Uterus (tissue), 4 donors: ENCODE data around the gene TM2D3. TPM values are rescaled to one million over a fixed set of nuclear protein-coding genes. Genes with fewer than 3 reads are reported as not detected.

ENCODE experiments used
- DNase-seq, 2 donors: peaks; one replicate each; pipeline ENCODE4 v3.0.0-alpha.2; 2019 to 2020
- H3K27ac ChIP-seq, 2 donors: fragments of 200-600 bp; sonication (generic); 1 replicate in 1 of 2; 2 replicates in 1 of 2; pipeline ENCODE4 v1.5.1; 2016 to 2018
- H3K27me3 ChIP-seq, 2 donors: fragments of 200-600 bp; sonication (generic); one replicate each; pipeline ENCODE4 v1.5.1; 2018 to 2019; ENCODE audit warnings: control low read depth in 1 of 2
- H3K36me3 ChIP-seq, 2 donors: fragments of 200-600 bp; sonication (generic); one replicate each; pipeline ENCODE4 v1.5.1; 2019; ENCODE audit warnings: control low read depth in 1 of 2
- H3K4me1 ChIP-seq, 2 donors: fragments of 200-600 bp; sonication (generic); one replicate each; pipeline ENCODE4 v1.5.1; 2018 to 2019; ENCODE audit warnings: control low read depth in 1 of 2
- H3K4me3 ChIP-seq, 2 donors: fragments of 200-600 bp; sonication (generic); 1 replicate in 1 of 2; 2 replicates in 1 of 2; pipeline ENCODE4 v1.5.1; 2018 to 2019; ENCODE audit warnings: mild to moderate bottlenecking in 1 of 2
- H3K9me3 ChIP-seq, 2 donors: fragments of 200-600 bp; sonication (generic); one replicate each; pipeline ENCODE4 v1.5.1; 2019; ENCODE audit warnings: control low read depth in 1 of 2
- POLR2A ChIP-seq, 2 donors: fragments of 450-650 bp; IDR thresholded peaks; one replicate each; pipeline ENCODE4 v1.6.1; 2016; ENCODE audit warnings: antibody characterized with exemption in 2 of 2, mild to moderate bottlenecking in 1 of 2, moderate library complexity in 1 of 2
- intact Hi-C: fragments of 100-400 bp; cut with DNase I; formaldehyde crosslinking; loops from one replicate; pipeline ENCODE4 v1.15.1; 2023; ENCODE audit warnings: low total_unique reads
- total RNA-seq, 4 donors: library from RNA; depleted of rRNA in 3 of 4; stranded (reverse); fragments of >200 nt in 3 of 4; gene quantifications; one replicate each; pipeline versions ENCODE4 v1.1.0 to v1.2.4, GENCODE V29; 2014 to 2023
- TF ChIP-seq, protein P1 (sequence below), 4 experiments: fragments of 200-600 bp in 2 of 4; fragments of 450-650 bp in 2 of 4; sonication (generic) in 2 of 4; IDR thresholded peaks; one replicate each; pipeline ENCODE4 v1.5.1; 2016 to 2019; ENCODE audit warnings: antibody characterized with exemption in 4 of 4, mild to moderate bottlenecking in 2 of 4, moderate library complexity in 1 of 4
- donor health status: DM: yes; HTN: yes; CAD: no.

TM2D3 gene
- total RNA-seq, 4 donors from 2014 or later: 14.7 to 65.0 (median 46.5) TPM

- Histone ChIP-seq H3K4me1 (no peaks in the 10 kb centered on the region), H3K27ac (no peak overlapping the region), H3K36me3 (no peaks in the 10 kb centered on the region), H3K9me3 (no peaks in the 10 kb centered on the region), H3K4me3 (no peak overlapping the region), H3K27me3 (no peaks in the 10 kb centered on the region)
- intact Hi-C loops: no loop called here
- DNase-seq: no peak
- TF ChIP-seq POLR2A (IDR thresholded peaks at IDR 0.05): no peak
- TF ChIP-seq, protein P1, sequence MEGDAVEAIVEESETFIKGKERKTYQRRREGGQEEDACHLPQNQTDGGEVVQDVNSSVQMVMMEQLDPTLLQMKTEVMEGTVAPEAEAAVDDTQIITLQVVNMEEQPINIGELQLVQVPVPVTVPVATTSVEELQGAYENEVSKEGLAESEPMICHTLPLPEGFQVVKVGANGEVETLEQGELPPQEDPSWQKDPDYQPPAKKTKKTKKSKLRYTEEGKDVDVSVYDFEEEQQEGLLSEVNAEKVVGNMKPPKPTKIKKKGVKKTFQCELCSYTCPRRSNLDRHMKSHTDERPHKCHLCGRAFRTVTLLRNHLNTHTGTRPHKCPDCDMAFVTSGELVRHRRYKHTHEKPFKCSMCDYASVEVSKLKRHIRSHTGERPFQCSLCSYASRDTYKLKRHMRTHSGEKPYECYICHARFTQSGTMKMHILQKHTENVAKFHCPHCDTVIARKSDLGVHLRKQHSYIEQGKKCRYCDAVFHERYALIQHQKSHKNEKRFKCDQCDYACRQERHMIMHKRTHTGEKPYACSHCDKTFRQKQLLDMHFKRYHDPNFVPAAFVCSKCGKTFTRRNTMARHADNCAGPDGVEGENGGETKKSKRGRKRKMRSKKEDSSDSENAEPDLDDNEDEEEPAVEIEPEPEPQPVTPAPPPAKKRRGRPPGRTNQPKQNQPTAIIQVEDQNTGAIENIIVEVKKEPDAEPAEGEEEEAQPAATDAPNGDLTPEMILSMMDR (IDR thresholded peaks at IDR 0.05): no peak
These were observed 26.2 kb downstream of the TM2D3 start for GRCh38 chr15:101625980-101626379.

GRCh38 chr15:101625184-101625583 lies 27.0 kb downstream of the TM2D3 start:
- no peak overlapping the region for H3K4me3 ChIP-seq
- no peak overlapping the region for H3K27ac ChIP-seq
- H3K9me3 ChIP-seq: no peaks in the 10 kb centered on the region
- no peaks in the 10 kb centered on the region for H3K36me3 ChIP-seq
- intact Hi-C loops: no loop called here
- DNase-seq: no peak
- H3K4me1 ChIP-seq: no peaks in the 10 kb centered on the region
- no peak for TF ChIP-seq POLR2A (IDR thresholded peaks at IDR 0.05)
- TF ChIP-seq, protein P1 (IDR thresholded peaks at IDR 0.05): no peak
- no peaks in the 10 kb centered on the region for H3K27me3 ChIP-seq

- H3K4me3 ChIP-seq: no peak overlapping the region
- no peaks in the 10 kb centered on the region for H3K4me1 ChIP-seq
- TF ChIP-seq, protein P1 (IDR thresholded peaks at IDR 0.05): no peak
- no peak for TF ChIP-seq POLR2A (IDR thresholded peaks at IDR 0.05)
- no peaks in the 10 kb centered on the region for H3K9me3 ChIP-seq
- DNase-seq: no peak
- no peaks in the 10 kb centered on the region for H3K27me3 ChIP-seq
- H3K27ac ChIP-seq: no peak overlapping the region
- no peaks in the 10 kb centered on the region for H3K36me3 ChIP-seq
- intact Hi-C loops: no loop called here
These were observed 28.5 kb downstream of the TM2D3 start for GRCh38 chr15:101623367-101624304.

- Histone ChIP-seq H3K27me3 (no peaks in the 10 kb centered on the region), H3K4me1 (no peaks in the 10 kb centered on the region), H3K27ac (no peak overlapping the region), H3K36me3 (no peaks in the 10 kb centered on the region), H3K9me3 (no peaks in the 10 kb centered on the region), H3K4me3 (no peak overlapping the region)
- intact Hi-C loops: no loop called here
- TF ChIP-seq, protein P1 (IDR thresholded peaks at IDR 0.05): no peak
- TF ChIP-seq POLR2A (IDR thresholded peaks at IDR 0.05): no peak
- no peak for DNase-seq
These were observed 30.2 kb downstream of the TM2D3 start for GRCh38 chr15:101621961-101622360.

DNA sequence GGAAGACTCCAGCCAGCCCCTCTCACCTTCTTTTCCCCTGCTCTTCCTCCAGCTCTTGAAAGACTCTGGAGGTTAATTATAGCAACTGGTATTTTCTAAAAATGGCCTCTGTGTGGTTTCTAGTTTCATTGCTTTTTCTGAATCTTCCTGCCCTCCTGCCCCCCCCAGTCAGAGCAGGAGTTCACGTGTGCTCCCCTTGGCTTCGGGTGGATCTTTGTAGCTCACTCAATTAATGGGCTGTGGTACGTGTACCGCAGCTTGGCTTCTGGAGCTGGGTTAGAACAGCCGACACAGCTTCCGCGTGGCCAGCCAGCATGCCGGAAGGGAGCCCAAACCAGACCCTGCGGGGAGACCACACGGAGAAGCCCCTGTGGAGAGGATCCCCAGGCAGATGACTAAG lies 31.5 kb downstream of the TM2D3 start:
- TF ChIP-seq, protein P1 (IDR thresholded peaks at IDR 0.05): no peak
- no peak for TF ChIP-seq POLR2A (IDR thresholded peaks at IDR 0.05)
- peak overlapping the region in 1 of 2 donors; percentile 20 for H3K27ac ChIP-seq
- no peak for DNase-seq
- H3K36me3 ChIP-seq: no peaks in the 10 kb centered on the region
- H3K9me3 ChIP-seq: no peaks in the 10 kb centered on the region
- H3K4me3 ChIP-seq: no peak overlapping the region
- no peaks in the 10 kb centered on the region for H3K27me3 ChIP-seq
- no peaks in the 10 kb centered on the region for H3K4me1 ChIP-seq
- intact Hi-C loops: no loop called here
